SK-N-SH treated with all-trans-retinoic acid at 6 μM for 48 hours (cell line): ENCODE results near the gene ARID4B.
A peak's percentile ranks its signal among the peaks of the same experiment; 100 is the strongest.

Experiments used
- ATAC-seq: fragments of 200-7000 bp; cut with Tn5 transposase; 3 replicates; pipeline ENCODE4 v1.9.1; 2020; ENCODE audit warnings: mild to moderate bottlenecking, moderate library complexity
- ARNTL ChIP-seq: fragments of 450-650 bp; formaldehyde crosslinking; IDR thresholded peaks from 2 replicates; pipeline ENCODE4 v1.5.0; 2020; ENCODE audit warnings: low read depth, mild to moderate bottlenecking, moderate library complexity, borderline replicate concordance
- BACH2 ChIP-seq: fragments of 250-450 bp; sonication (Bioruptor Pico); IDR thresholded peaks from 2 replicates; pipeline ENCODE4 v1.9.0; 2021; ENCODE audit warnings: mild to moderate bottlenecking, borderline replicate concordance
- CREB5 ChIP-seq: fragments of 250-450 bp; sonication (Bioruptor Pico); IDR thresholded peaks from 2 replicates; pipeline ENCODE4 v1.5.1; 2020; ENCODE audit warnings: low read depth, mild to moderate bottlenecking, moderate library complexity
- CSDC2 ChIP-seq: fragments of 250-450 bp; sonication (Bioruptor Pico); IDR thresholded peaks from 2 replicates; pipeline ENCODE4 v1.5.0; 2020; ENCODE audit warnings: mild to moderate bottlenecking, moderate library complexity
- CSRNP3 ChIP-seq: fragments of 250-450 bp; sonication (Bioruptor Pico); IDR thresholded peaks from 2 replicates; pipeline ENCODE4 v1.5.1; 2021; ENCODE audit warnings: mild to moderate bottlenecking, moderate library complexity
- GLIS3 ChIP-seq: fragments of 250-450 bp; sonication (Bioruptor Pico); IDR thresholded peaks from 2 replicates; pipeline ENCODE4 v1.5.0; 2020; ENCODE audit warnings: mild to moderate bottlenecking, moderate library complexity
- ISL1 ChIP-seq: fragments of 250-450 bp; sonication (Bioruptor Pico); IDR thresholded peaks from 2 replicates; pipeline ENCODE4 v2.1.2; 2022; ENCODE audit warnings: mild to moderate bottlenecking, moderate library complexity
- OSR1 ChIP-seq: fragments of 250-450 bp; sonication (Bioruptor Pico); IDR thresholded peaks from 2 replicates; pipeline ENCODE4 v1.8.0; 2022; ENCODE audit warnings: moderate library complexity, mild to moderate bottlenecking, inconsistent platforms
- PATZ1 ChIP-seq: fragments of 250-450 bp; sonication (Bioruptor Pico); IDR thresholded peaks from 2 replicates; pipeline ENCODE4 v1.8.0; 2020; ENCODE audit warnings: mild to moderate bottlenecking, moderate library complexity, borderline replicate concordance
- POU6F1 ChIP-seq: fragments of 250-450 bp; sonication (Bioruptor Pico); IDR thresholded peaks from 2 replicates; pipeline ENCODE4 v1.8.0; 2021; ENCODE audit warnings: low read depth, mild to moderate bottlenecking, moderate library complexity, borderline replicate concordance
- PPARA ChIP-seq: fragments of 250-450 bp; sonication (Bioruptor Pico); IDR thresholded peaks from 2 replicates; pipeline ENCODE4 v1.5.0; 2020; ENCODE audit warnings: mild to moderate bottlenecking, borderline replicate concordance
- RARB ChIP-seq: fragments of 250-450 bp; sonication (Bioruptor Pico); IDR thresholded peaks from 2 replicates; pipeline ENCODE4 v1.8.0; 2021; ENCODE audit warnings: mild to moderate bottlenecking, moderate library complexity
- SNAI2 ChIP-seq: fragments of 250-450 bp; sonication (Bioruptor Pico); IDR thresholded peaks from 2 replicates; pipeline ENCODE4 v1.5.0; 2020; ENCODE audit warnings: mild to moderate bottlenecking, moderate library complexity
- TCF4 ChIP-seq: fragments of 250-450 bp; sonication (Bioruptor Pico); IDR thresholded peaks from 2 replicates; pipeline ENCODE4 v1.8.0; 2021; ENCODE audit warnings: mild to moderate bottlenecking, moderate library complexity, borderline replicate concordance
- TSHZ2 ChIP-seq: fragments of 250-450 bp; sonication (Bioruptor Pico); IDR thresholded peaks from 2 replicates; pipeline ENCODE4 v1.5.0; 2020; ENCODE audit warnings: mild to moderate bottlenecking, moderate library complexity
- ZFP3 ChIP-seq: fragments of 250-450 bp; sonication (Bioruptor Pico); IDR thresholded peaks from 2 replicates; pipeline ENCODE4 v1.5.0; 2020; ENCODE audit warnings: mild to moderate bottlenecking, moderate library complexity
- ZFP30 ChIP-seq: fragments of 450-650 bp; formaldehyde crosslinking; IDR thresholded peaks from 2 replicates; pipeline ENCODE4 v1.5.0; 2022; ENCODE audit warnings: mild to moderate bottlenecking, moderate library complexity
- ZNF565 ChIP-seq: fragments of 450-650 bp; formaldehyde crosslinking; conservative IDR thresholded peaks from 2 replicates; pipeline ENCODE4 v1.5.0; 2020; ENCODE audit warnings: low read depth, mild to moderate bottlenecking, moderate library complexity
- ZNF8 ChIP-seq: fragments of 450-650 bp; formaldehyde crosslinking; IDR thresholded peaks from 2 replicates; pipeline ENCODE4 v1.5.0; 2020; ENCODE audit warnings: mild to moderate bottlenecking, moderate library complexity

The ARID4B gene

GRCh38 chr1:235327559-235328270 lies at the start of gene ARID4B:
Gene ARID4B, minus strand, starts transcription at chr1:235328179. Its CDS starts 1,260 bp downstream, at chr1:235326919.
- peak; percentile 82; the same call in 1 of the 2 replicates for TF ChIP-seq PATZ1
- TF ChIP-seq CREB5 = no peak
- TF ChIP-seq CSDC2 (CRISPR knock-in tag) = no peak
- peak; percentile 23 for ATAC-seq

- no peak for TF ChIP-seq CSDC2 (CRISPR knock-in tag)
- no peak for TF ChIP-seq POU6F1 (CRISPR knock-in tag)
- no peak for TF ChIP-seq ZFP30
- TF ChIP-seq SNAI2 = no peak
- TF ChIP-seq ZFP3 (CRISPR knock-in tag) = no peak
- no peak for TF ChIP-seq PATZ1
- no peak for TF ChIP-seq TSHZ2 (CRISPR knock-in tag)
- no peak for TF ChIP-seq TCF4 (CRISPR knock-in tag)
- TF ChIP-seq RARB (CRISPR knock-in tag) = no peak
- no peak for TF ChIP-seq BACH2 (CRISPR knock-in tag)
- no peak for TF ChIP-seq ISL1 (CRISPR knock-in tag)
- no peak for TF ChIP-seq ARNTL
- TF ChIP-seq PPARA (CRISPR knock-in tag) = no peak
- TF ChIP-seq CSRNP3 (CRISPR knock-in tag) = no peak
- TF ChIP-seq OSR1 (CRISPR knock-in tag) = no peak
- no peak for TF ChIP-seq ZNF8 (CRISPR knock-in tag)
- TF ChIP-seq GLIS3 (CRISPR knock-in tag) = no peak
- TF ChIP-seq ZNF565 (CRISPR knock-in tag) = no peak
- TF ChIP-seq, all 23 proteins: peak for 0
- ATAC-seq = no peak
These were observed 48.1 kb upstream of the ARID4B start for GRCh38 chr1:235375919-235376605.
